CD4-positive, alpha-beta memory T cell (primary cell): ENCODE data around the gene PRKG1. TPM values are rescaled to one million over a fixed set of nuclear protein-coding genes. Genes with fewer than 3 reads are reported as not detected.

ENCODE experiments used
- CTCF ChIA-PET: fragments of 350-600 bp; sonication (Branson Sonifier 250); formaldehyde crosslinking; loops from one replicate; lab custom pipeline; 2021; ENCODE audit warnings: inconsistent platforms; ENCODE audit not compliant: partially characterized antibody; lab: Charles Lee
- POLR2A ChIA-PET: fragments of 350-600 bp; sonication (Branson Sonifier 250); formaldehyde crosslinking; loops from one replicate; lab custom pipeline; 2021; ENCODE audit not compliant: partially characterized antibody; lab: Charles Lee
- DNase-seq, 5 donors: peaks; one replicate each; pipeline versions ENCODE4 v3.0.0 to v3.0.0-alpha.2; 2020 to 2022; ENCODE audit warnings: mixed read lengths in 1 of 5
- H3K27ac ChIP-seq: one replicate; pipeline ENCODE4 v1.7.0; 2013; ENCODE audit warnings: low read depth, low read length
- H3K27me3 ChIP-seq: 2 replicates; pipeline ENCODE4 v1.7.0; 2013; ENCODE audit warnings: mild to moderate bottlenecking, low read length, moderate library complexity; ENCODE audit not compliant: insufficient read depth
- H3K36me3 ChIP-seq: 2 replicates; pipeline ENCODE4 v1.7.0; 2013; ENCODE audit warnings: mild to moderate bottlenecking, low read length, moderate library complexity; ENCODE audit not compliant: insufficient read depth
- H3K4me1 ChIP-seq: 2 replicates; pipeline ENCODE4 v1.7.0; 2013; ENCODE audit warnings: mild to moderate bottlenecking, low read length, moderate library complexity; ENCODE audit not compliant: insufficient read depth
- H3K4me3 ChIP-seq, 2 donors: one replicate each; pipeline ENCODE4 v1.7.0; 2013; ENCODE audit warnings: low read length in 2 of 2, mild to moderate bottlenecking in 1 of 2
- H3K9me3 ChIP-seq, 2 donors: one replicate each; pipeline ENCODE4 v1.7.0; 2013; ENCODE audit warnings: low read length in 2 of 2, control low read depth in 1 of 2; ENCODE audit not compliant: control insufficient read depth in 1 of 2
- H3K27ac Mint-ChIP-seq, 7 donors: one replicate each; pipeline ENCODE4 v1.8.0; 2020 to 2021; ENCODE audit warnings: mixed read lengths in 7 of 7, mild to moderate bottlenecking in 6 of 7, inconsistent platforms in 3 of 7, moderate library complexity in 3 of 7
- H3K27me3 Mint-ChIP-seq, 2 donors: one replicate each; pipeline ENCODE4 v1.8.0; 2020 to 2021; ENCODE audit warnings: mixed read lengths in 2 of 2
- H3K36me3 Mint-ChIP-seq, 2 donors: one replicate each; pipeline ENCODE4 v1.8.0; 2020 to 2021; ENCODE audit warnings: mixed read lengths in 2 of 2, inconsistent platforms in 1 of 2, mild to moderate bottlenecking in 1 of 2
- H3K4me1 Mint-ChIP-seq, 4 donors: one replicate each; pipeline ENCODE4 v1.8.0; 2020 to 2021; ENCODE audit warnings: mixed read lengths in 4 of 4, mild to moderate bottlenecking in 1 of 4
- H3K4me3 Mint-ChIP-seq, 8 donors: one replicate each; pipeline ENCODE4 v1.8.0; 2020 to 2021; ENCODE audit warnings: mixed read lengths in 8 of 8, mild to moderate bottlenecking in 7 of 8, moderate library complexity in 6 of 8, inconsistent platforms in 3 of 8
- H3K9me3 Mint-ChIP-seq, 8 donors: one replicate each; pipeline ENCODE4 v1.8.0; 2020 to 2021; ENCODE audit warnings: mixed read lengths in 8 of 8, mild to moderate bottlenecking in 5 of 8, inconsistent platforms in 3 of 8, moderate library complexity in 1 of 8
- intact Hi-C: fragments of 100-400 bp; cut with micrococcal nuclease; formaldehyde crosslinking; loops from one replicate; pipeline ENCODE4 v1.15.1; 2023
- polyA plus RNA-seq, 2 donors: library from polyadenylated mRNA; unstranded; fragments of 300-500 nt; fragmentation: Illumina TruSeq; gene quantifications; one replicate each; pipeline ENCODE4 v1.2.3, GENCODE V29; 2021
- total RNA-seq, 2 experiments: library from RNA; stranded (reverse); gene quantifications; one replicate each; pipeline ENCODE4 v1.2.3, GENCODE V29; 2021

The PRKG1 gene
- total and polyA plus RNA-seq, 4 experiments from 2014 or later = 0.06 to 0.20 TPM; not detected in 2

GRCh38 chr10:52261362-52261761 lies 1187.1 kb downstream of the PRKG1 start:
- H3K27ac Mint-ChIP-seq = no peak overlapping the region
- H3K9me3 ChIP-seq = no peaks in the 10 kb centered on the region
- H3K9me3 Mint-ChIP-seq = no peaks in the 10 kb centered on the region
- intact Hi-C loops = no loop called here
- H3K4me1 ChIP-seq = no peaks in the 10 kb centered on the region
- no peaks in the 10 kb centered on the region for H3K36me3 ChIP-seq
- no peak for DNase-seq
- CTCF ChIA-PET = interaction anchor here (1.5 kb wide), 1 partner anchor 12 kb away, joined by 3 read pairs; no protein-coding TSS in a partner anchor
- POLR2A ChIA-PET = no interaction called here
- H3K36me3 Mint-ChIP-seq = no peaks in the 10 kb centered on the region
- H3K27ac ChIP-seq = no peak overlapping the region
- no peaks in the 10 kb centered on the region for H3K4me1 Mint-ChIP-seq
- no peaks in the 10 kb centered on the region for H3K27me3 Mint-ChIP-seq
- H3K27me3 ChIP-seq = no peaks in the 10 kb centered on the region
- H3K4me3 Mint-ChIP-seq = no peak overlapping the region
- H3K4me3 ChIP-seq = no peak overlapping the region

GRCh38 chr10:52265131-52265926 lies 1191.0 kb downstream of the PRKG1 start:
- Mint-ChIP-seq H3K9me3 (no peaks in the 10 kb centered on the region), H3K27me3 (no peaks in the 10 kb centered on the region), H3K36me3 (no peaks in the 10 kb centered on the region), H3K4me3 (no peak overlapping the region), H3K27ac (no peak overlapping the region), H3K4me1 (no peaks in the 10 kb centered on the region)
- Histone ChIP-seq H3K9me3 (no peaks in the 10 kb centered on the region), H3K4me3 (no peak overlapping the region), H3K36me3 (no peaks in the 10 kb centered on the region), H3K27ac (no peak overlapping the region), H3K27me3 (no peaks in the 10 kb centered on the region), H3K4me1 (no peaks in the 10 kb centered on the region)
- ChIA-PET CTCF (no interaction called here), POLR2A (no interaction called here)
- intact Hi-C loops = no loop called here
- DNase-seq = no peak

- no peaks in the 10 kb centered on the region for H3K27me3 ChIP-seq
- no peak for DNase-seq
- Mint-ChIP-seq H3K4me3 (no peak overlapping the region), H3K9me3 (peaks cover 0 to 4% (median 0%) of the 10 kb centered on the region in 8 donors), H3K36me3 (no peaks in the 10 kb centered on the region), H3K27me3 (no peaks in the 10 kb centered on the region), H3K27ac (no peak overlapping the region), H3K4me1 (no peaks in the 10 kb centered on the region)
- POLR2A ChIA-PET = no interaction called here
- no peak overlapping the region for H3K27ac ChIP-seq
- CTCF ChIA-PET = no interaction called here
- H3K4me3 ChIP-seq = no peak overlapping the region
- intact Hi-C loops = no loop called here
- H3K9me3 ChIP-seq = no peaks in the 10 kb centered on the region
- H3K36me3 ChIP-seq = no peaks in the 10 kb centered on the region
- no peaks in the 10 kb centered on the region for H3K4me1 ChIP-seq
Observed at GRCh38 chr10:52266858-52267257, 1192.6 kb downstream of the PRKG1 start.

- DNase-seq = no peak
- peaks cover 0 to 4% (median 0%) of the 10 kb centered on the region in 8 donors for H3K9me3 Mint-ChIP-seq
- Histone ChIP-seq H3K9me3 (no peaks in the 10 kb centered on the region), H3K27me3 (no peaks in the 10 kb centered on the region), H3K27ac (no peak overlapping the region), H3K4me3 (no peak overlapping the region), H3K36me3 (no peaks in the 10 kb centered on the region), H3K4me1 (no peaks in the 10 kb centered on the region)
- no peaks in the 10 kb centered on the region for H3K27me3 Mint-ChIP-seq
- no peak overlapping the region for H3K4me3 Mint-ChIP-seq
- H3K4me1 Mint-ChIP-seq = no peaks in the 10 kb centered on the region
- no peak overlapping the region for H3K27ac Mint-ChIP-seq
- H3K36me3 Mint-ChIP-seq = no peaks in the 10 kb centered on the region
- POLR2A ChIA-PET = no interaction called here
- intact Hi-C loops = no loop called here
- CTCF ChIA-PET = interaction anchor here (1.3 kb wide), 1 partner anchor 10 kb away, joined by 3 read pairs; no protein-coding TSS in a partner anchor
Observed at GRCh38 chr10:52268790-52269189, 1194.5 kb downstream of the PRKG1 start.

GRCh38 chr10:52269233-52269632 lies 1194.9 kb downstream of the PRKG1 start:
- no peaks in the 10 kb centered on the region for H3K4me1 Mint-ChIP-seq
- no peak overlapping the region for H3K4me3 ChIP-seq
- no peaks in the 10 kb centered on the region for H3K4me1 ChIP-seq
- no peak overlapping the region for H3K27ac ChIP-seq
- no peak for DNase-seq
- H3K36me3 Mint-ChIP-seq = no peaks in the 10 kb centered on the region
- H3K9me3 Mint-ChIP-seq = peaks cover 0 to 4% (median 0%) of the 10 kb centered on the region in 8 donors
- H3K9me3 ChIP-seq = no peaks in the 10 kb centered on the region
- no peak overlapping the region for H3K27ac Mint-ChIP-seq
- no peaks in the 10 kb centered on the region for H3K27me3 Mint-ChIP-seq
- H3K4me3 Mint-ChIP-seq = no peak overlapping the region
- CTCF ChIA-PET = interaction anchor here (1.3 kb wide), 1 partner anchor 10 kb away, joined by 3 read pairs; no protein-coding TSS in a partner anchor
- intact Hi-C loops = no loop called here
- POLR2A ChIA-PET = no interaction called here
- no peaks in the 10 kb centered on the region for H3K27me3 ChIP-seq
- H3K36me3 ChIP-seq = no peaks in the 10 kb centered on the region

- no peaks in the 10 kb centered on the region for H3K4me1 Mint-ChIP-seq
- H3K4me3 Mint-ChIP-seq = no peak overlapping the region
- H3K4me1 ChIP-seq = no peaks in the 10 kb centered on the region
- ChIA-PET CTCF (no interaction called here), POLR2A (no interaction called here)
- no peaks in the 10 kb centered on the region for H3K9me3 ChIP-seq
- H3K27me3 Mint-ChIP-seq = no peaks in the 10 kb centered on the region
- DNase-seq = no peak
- intact Hi-C loops = no loop called here
- no peak overlapping the region for H3K27ac ChIP-seq
- peaks cover 0 to 12% (median 8%) of the 10 kb centered on the region in 8 donors for H3K9me3 Mint-ChIP-seq
- H3K27me3 ChIP-seq = no peaks in the 10 kb centered on the region
- H3K4me3 ChIP-seq = no peak overlapping the region
- no peaks in the 10 kb centered on the region for H3K36me3 Mint-ChIP-seq
- H3K36me3 ChIP-seq = no peaks in the 10 kb centered on the region
- no peak overlapping the region for H3K27ac Mint-ChIP-seq
Observed at GRCh38 chr10:52276163-52276562, 1201.9 kb downstream of the PRKG1 start.

GRCh38 chr10:52276986-52277385 lies 1202.7 kb downstream of the PRKG1 start:
- Mint-ChIP-seq H3K27ac (no peak overlapping the region), H3K27me3 (no peaks in the 10 kb centered on the region)
- H3K27me3 ChIP-seq = no peaks in the 10 kb centered on the region

More at GRCh38 chr10:52276986-52277385, 1202.7 kb downstream of the PRKG1 start:
- H3K4me1 ChIP-seq = no peaks in the 10 kb centered on the region
- intact Hi-C loops = no loop called here
- no peak overlapping the region for H3K27ac ChIP-seq
- CTCF ChIA-PET = no interaction called here
- H3K36me3 Mint-ChIP-seq = no peaks in the 10 kb centered on the region
- no peak overlapping the region for H3K4me3 Mint-ChIP-seq
- no peak overlapping the region for H3K4me3 ChIP-seq
- H3K9me3 Mint-ChIP-seq = peaks cover 0 to 10% (median 8%) of the 10 kb centered on the region in 8 donors
- no peaks in the 10 kb centered on the region for H3K9me3 ChIP-seq
- H3K4me1 Mint-ChIP-seq = no peaks in the 10 kb centered on the region
- DNase-seq = no peak
- H3K36me3 ChIP-seq = no peaks in the 10 kb centered on the region
- POLR2A ChIA-PET = no interaction called here
